Hepatocyte (in vitro differentiated cells): ENCODE measurements around the gene LRRC40.

Experiments used
- EZH2 ChIP-seq: fragments of 200-600 bp; sonication (generic); IDR thresholded peaks from 2 replicates; pipeline ENCODE4 v1.6.1; 2016; ENCODE audit warnings: antibody characterized with exemption, mild to moderate bottlenecking, borderline replicate concordance
- EZH2phosphoT487 ChIP-seq: fragments of 200-600 bp; sonication (generic); IDR thresholded peaks from one replicate; pipeline ENCODE4 v1.6.1; 2018; ENCODE audit warnings: antibody characterized with exemption, mild to moderate bottlenecking, low read depth, moderate library complexity; ENCODE audit not compliant: unreplicated experiment, severe bottlenecking

DNA sequence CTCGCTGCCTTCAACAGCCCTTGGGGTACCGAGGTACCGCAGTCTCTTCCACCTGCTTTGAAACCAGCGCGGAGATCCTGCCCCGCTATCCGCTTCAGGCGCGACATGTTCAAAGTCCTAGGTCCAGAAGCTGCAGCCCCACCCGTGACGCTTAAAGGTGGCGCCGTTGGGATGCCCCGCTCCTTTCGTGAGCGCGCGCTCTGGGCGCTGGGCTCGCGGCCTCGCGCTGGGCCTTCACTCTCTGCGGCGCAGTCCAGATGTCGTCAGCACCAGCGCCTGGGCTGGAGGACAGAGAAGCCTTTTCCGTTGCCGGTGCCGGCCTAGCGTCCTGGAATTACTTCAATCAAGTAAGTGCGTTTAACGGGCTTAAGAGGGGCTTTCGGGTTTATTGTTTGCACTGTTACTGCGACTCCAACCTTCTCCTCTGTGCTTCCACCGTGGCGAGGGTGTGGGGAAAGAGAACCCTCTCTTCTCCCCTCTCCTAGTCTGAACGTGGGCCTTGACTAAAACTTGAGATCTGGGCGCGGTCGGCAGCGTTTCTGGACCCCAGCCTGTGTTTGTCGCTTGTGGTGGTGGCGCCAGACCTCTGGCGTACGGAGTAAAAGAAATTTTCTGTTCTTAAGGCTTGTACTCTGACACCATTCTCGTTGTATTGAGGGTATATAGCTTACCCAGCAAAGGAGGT, at the start of gene LRRC40:
- TF ChIP-seq EZH2phosphoT487 (no peak), EZH2 (no peak)
